ENCODE data around the gene TBP. TPM values are rescaled to one million over a fixed set of nuclear protein-coding genes. Genes with fewer than 3 reads are reported as not detected.

Gene TBP
- total RNA-seq, 1 experiment from 2014 or later: 20.6 TPM

DNA sequence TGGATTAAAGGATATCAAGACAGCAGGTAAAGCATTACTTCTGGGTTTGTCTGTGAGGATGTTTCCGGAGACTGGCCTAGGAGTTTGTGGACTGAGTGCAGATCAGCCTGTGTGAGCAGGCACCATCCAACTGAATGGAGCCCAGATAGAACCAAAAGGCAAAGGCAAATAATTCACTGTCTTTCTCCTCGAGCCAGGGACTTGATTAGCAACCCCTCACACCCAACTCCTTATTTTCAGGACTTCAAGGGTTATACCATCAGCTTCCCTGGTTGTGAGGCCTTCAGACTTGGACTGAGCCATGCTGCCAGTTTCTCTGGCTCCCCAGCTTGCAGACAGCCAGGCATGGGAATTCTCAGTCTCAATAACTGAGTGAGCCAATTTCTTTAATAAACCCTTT, 20.4 kb upstream of the TBP start (continued):
- TF ChIP-seq ZNF263 (CRISPR knock-in tag; IDR thresholded peaks at IDR 0.05; ENCODE audit: low read depth) (no peak), NFYB (CRISPR knock-in tag; conservative IDR thresholded peaks at IDR 0.05; ENCODE audit: low read depth) (no peak), CBFB (CRISPR knock-in tag; IDR thresholded peaks at IDR 0.05; ENCODE audit: low read depth) (no peak), FOXK1 (CRISPR knock-in tag; IDR thresholded peaks at IDR 0.05) (no peak), ATF3 (CRISPR knock-in tag; conservative IDR thresholded peaks at IDR 0.05) (no peak)
- TF ChIP-seq, protein P1, sequence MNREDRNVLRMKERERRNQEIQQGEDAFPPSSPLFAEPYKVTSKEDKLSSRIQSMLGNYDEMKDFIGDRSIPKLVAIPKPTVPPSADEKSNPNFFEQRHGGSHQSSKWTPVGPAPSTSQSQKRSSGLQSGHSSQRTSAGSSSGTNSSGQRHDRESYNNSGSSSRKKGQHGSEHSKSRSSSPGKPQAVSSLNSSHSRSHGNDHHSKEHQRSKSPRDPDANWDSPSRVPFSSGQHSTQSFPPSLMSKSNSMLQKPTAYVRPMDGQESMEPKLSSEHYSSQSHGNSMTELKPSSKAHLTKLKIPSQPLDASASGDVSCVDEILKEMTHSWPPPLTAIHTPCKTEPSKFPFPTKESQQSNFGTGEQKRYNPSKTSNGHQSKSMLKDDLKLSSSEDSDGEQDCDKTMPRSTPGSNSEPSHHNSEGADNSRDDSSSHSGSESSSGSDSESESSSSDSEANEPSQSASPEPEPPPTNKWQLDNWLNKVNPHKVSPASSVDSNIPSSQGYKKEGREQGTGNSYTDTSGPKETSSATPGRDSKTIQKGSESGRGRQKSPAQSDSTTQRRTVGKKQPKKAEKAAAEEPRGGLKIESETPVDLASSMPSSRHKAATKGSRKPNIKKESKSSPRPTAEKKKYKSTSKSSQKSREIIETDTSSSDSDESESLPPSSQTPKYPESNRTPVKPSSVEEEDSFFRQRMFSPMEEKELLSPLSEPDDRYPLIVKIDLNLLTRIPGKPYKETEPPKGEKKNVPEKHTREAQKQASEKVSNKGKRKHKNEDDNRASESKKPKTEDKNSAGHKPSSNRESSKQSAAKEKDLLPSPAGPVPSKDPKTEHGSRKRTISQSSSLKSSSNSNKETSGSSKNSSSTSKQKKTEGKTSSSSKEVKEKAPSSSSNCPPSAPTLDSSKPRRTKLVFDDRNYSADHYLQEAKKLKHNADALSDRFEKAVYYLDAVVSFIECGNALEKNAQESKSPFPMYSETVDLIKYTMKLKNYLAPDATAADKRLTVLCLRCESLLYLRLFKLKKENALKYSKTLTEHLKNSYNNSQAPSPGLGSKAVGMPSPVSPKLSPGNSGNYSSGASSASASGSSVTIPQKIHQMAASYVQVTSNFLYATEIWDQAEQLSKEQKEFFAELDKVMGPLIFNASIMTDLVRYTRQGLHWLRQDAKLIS (CRISPR knock-in tag; IDR thresholded peaks at IDR 0.05; ENCODE audit: borderline replicate concordance): no peak

DNA sequence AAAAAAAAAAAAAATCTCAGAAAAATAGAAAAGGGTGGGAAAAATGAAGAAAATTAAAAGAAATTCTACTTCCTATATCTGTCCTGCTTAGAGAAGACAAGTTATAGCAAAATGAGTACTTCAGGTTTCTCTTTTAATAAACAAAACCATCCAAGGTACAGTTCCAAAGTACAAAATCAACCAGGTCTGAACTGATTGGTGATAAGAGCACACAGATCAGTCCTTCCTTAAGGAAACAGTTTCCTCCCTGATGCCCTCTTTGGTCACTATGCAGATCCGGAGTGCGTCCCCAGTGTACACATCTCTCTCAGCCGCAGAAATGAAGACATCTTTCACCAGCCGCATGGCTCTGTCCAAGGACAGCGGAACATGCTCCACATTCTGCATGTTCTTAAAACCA, 19.2 kb upstream of the TBP start:
- no peak for ATAC-seq
- H3K9me3 Mint-ChIP-seq: no peaks in the 10 kb centered on the region
- ChIA-PET POLR2A (no interaction called here), CTCF (no interaction called here)
- no peaks in the 10 kb centered on the region for H3K27me3 Mint-ChIP-seq (ENCODE audit: low read depth)
- DNase-seq (ENCODE audit: low spot score): no peak
- H3K4me3 Mint-ChIP-seq: no peak overlapping the region
- no peak overlapping the region for H3K27ac Mint-ChIP-seq
- no peaks in the 10 kb centered on the region; the same call in 1 of the 2 replicates for H3K4me1 Mint-ChIP-seq
- H3K36me3 Mint-ChIP-seq: peaks cover 63% of the 10 kb centered on the region
- TF ChIP-seq ETV6 (CRISPR knock-in tag; IDR thresholded peaks at IDR 0.05) (no peak), FOXP1 (CRISPR knock-in tag; IDR thresholded peaks at IDR 0.05; ENCODE audit: borderline replicate concordance) (no peak), ZMAT4 (CRISPR knock-in tag; IDR thresholded peaks at IDR 0.05) (no peak), SMAD4 (CRISPR knock-in tag; IDR thresholded peaks at IDR 0.05) (no peak), CREB1 (CRISPR knock-in tag; IDR thresholded peaks at IDR 0.05) (no peak), GRHL2 (CRISPR knock-in tag; IDR thresholded peaks at IDR 0.05; ENCODE audit: insufficient replicate concordance, severe bottlenecking) (no peak), MXD4 (CRISPR knock-in tag; IDR thresholded peaks at IDR 0.05; ENCODE audit: borderline replicate concordance) (no peak), JAZF1 (CRISPR knock-in tag; IDR thresholded peaks at IDR 0.05) (no peak), CREM (CRISPR knock-in tag; IDR thresholded peaks at IDR 0.05) (no peak), ATF3 (CRISPR knock-in tag; conservative IDR thresholded peaks at IDR 0.05) (no peak)
- TF ChIP-seq, protein P2, sequence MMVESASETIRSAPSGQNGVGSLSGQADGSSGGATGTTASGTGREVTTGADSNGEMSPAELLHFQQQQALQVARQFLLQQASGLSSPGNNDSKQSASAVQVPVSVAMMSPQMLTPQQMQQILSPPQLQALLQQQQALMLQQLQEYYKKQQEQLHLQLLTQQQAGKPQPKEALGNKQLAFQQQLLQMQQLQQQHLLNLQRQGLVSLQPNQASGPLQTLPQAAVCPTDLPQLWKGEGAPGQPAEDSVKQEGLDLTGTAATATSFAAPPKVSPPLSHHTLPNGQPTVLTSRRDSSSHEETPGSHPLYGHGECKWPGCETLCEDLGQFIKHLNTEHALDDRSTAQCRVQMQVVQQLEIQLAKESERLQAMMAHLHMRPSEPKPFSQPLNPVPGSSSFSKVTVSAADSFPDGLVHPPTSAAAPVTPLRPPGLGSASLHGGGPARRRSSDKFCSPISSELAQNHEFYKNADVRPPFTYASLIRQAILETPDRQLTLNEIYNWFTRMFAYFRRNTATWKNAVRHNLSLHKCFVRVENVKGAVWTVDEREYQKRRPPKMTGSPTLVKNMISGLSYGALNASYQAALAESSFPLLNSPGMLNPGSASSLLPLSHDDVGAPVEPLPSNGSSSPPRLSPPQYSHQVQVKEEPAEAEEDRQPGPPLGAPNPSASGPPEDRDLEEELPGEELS (CRISPR knock-in tag; IDR thresholded peaks at IDR 0.05): no peak
- TF ChIP-seq, protein P3, sequence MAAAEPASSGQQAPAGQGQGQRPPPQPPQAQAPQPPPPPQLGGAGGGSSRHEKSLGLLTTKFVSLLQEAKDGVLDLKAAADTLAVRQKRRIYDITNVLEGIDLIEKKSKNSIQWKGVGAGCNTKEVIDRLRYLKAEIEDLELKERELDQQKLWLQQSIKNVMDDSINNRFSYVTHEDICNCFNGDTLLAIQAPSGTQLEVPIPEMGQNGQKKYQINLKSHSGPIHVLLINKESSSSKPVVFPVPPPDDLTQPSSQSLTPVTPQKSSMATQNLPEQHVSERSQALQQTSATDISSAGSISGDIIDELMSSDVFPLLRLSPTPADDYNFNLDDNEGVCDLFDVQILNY (CRISPR knock-in tag; IDR thresholded peaks at IDR 0.05): no peak

DNA sequence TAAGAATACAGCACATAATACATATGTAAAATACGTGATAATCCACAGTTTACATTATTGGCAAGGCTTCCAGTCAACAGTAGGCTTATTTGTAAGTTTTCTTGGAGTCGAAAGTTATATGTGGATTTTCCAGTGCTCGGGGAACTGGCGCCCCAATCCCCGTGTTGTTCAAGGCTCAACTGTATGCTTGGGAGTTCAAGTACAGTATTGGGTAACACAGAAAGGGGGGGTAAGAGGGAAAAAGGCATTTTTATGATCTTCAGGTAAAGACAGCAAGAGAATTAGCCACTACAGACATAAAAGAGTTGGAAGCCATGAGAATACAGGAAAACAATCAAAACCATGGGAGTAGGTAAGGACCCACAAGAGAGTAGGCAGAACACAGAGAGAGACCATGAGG, 17.5 kb upstream of the TBP start:
- no peak for TF ChIP-seq ATF3 (CRISPR knock-in tag; conservative IDR thresholded peaks at IDR 0.05)
- no peak for TF ChIP-seq ZNF423 (CRISPR knock-in tag; IDR thresholded peaks at IDR 0.05)
- TF ChIP-seq ZNF425 (CRISPR knock-in tag; conservative IDR thresholded peaks at IDR 0.05): no peak
- no peak for TF ChIP-seq ZMAT4 (CRISPR knock-in tag; IDR thresholded peaks at IDR 0.05)
- TF ChIP-seq ESRRA (CRISPR knock-in tag; IDR thresholded peaks at IDR 0.05; ENCODE audit: borderline replicate concordance): no peak
- TF ChIP-seq ATF2 (CRISPR knock-in tag; IDR thresholded peaks at IDR 0.05; ENCODE audit: borderline replicate concordance, low read depth): no peak
- Mint-ChIP-seq H3K4me3 (no peak overlapping the region), H3K36me3 (peaks cover 77% of the 10 kb centered on the region), H3K27me3 (ENCODE audit: low read depth) (no peaks in the 10 kb centered on the region), H3K4me1 (no peaks in the 10 kb centered on the region), H3K9me3 (no peaks in the 10 kb centered on the region), H3K27ac (no peak overlapping the region)
- CTCF ChIA-PET: no interaction called here
- DNase-seq (ENCODE audit: low spot score) (no peak), ATAC-seq (no peak)
- POLR2A ChIA-PET: no interaction called here
